A673 (cell line): ENCODE results near the gene WBP4.

ENCODE experiments used
- CTCF ChIP-seq: fragments of 300-800, 200-600 bp; sonication (generic); conservative IDR thresholded peaks from 2 replicates; pipeline ENCODE4 v1.5.1; 2017; ENCODE audit warnings: low read depth, mild to moderate bottlenecking, antibody characterized with exemption, low read length, moderate library complexity, mixed read lengths
- EZH2 ChIP-seq: fragments of 200-600 bp; sonication (generic); IDR thresholded peaks from 2 replicates; pipeline ENCODE4 v1.6.1; 2017; ENCODE audit warnings: borderline replicate concordance, low read depth, mild to moderate bottlenecking, mixed read lengths, antibody characterized with exemption, low read length; ENCODE audit not compliant: poor library complexity, severe bottlenecking

GRCh38 chr13:41075485-41075884 is 14.2 kb downstream of the WBP4 start:
- TF ChIP-seq CTCF (no peak), EZH2 (no peak)
